ENCODE results near the gene NUFIP1.
"Not testable (repeated sequence)": the region's sequence is repeated elsewhere in the genome, so short reads cannot be mapped to it uniquely, and the experiment has no call there.

NUFIP1 gene

GRCh38 chr13:44919104-44919804, 70.0 kb downstream of the NUFIP1 start:
- DNase-seq (ENCODE audit: low read depth) = no peak

- DNase-seq (ENCODE audit: low read depth) = peak; percentile 91
Measured at GRCh38 chr13:44918326-44919103, 70.8 kb downstream of the NUFIP1 start.

GRCh38 chr13:44917589-44918325, 71.5 kb downstream of the NUFIP1 start:
- peak; percentile 97 for DNase-seq (ENCODE audit: low read depth)

DNA sequence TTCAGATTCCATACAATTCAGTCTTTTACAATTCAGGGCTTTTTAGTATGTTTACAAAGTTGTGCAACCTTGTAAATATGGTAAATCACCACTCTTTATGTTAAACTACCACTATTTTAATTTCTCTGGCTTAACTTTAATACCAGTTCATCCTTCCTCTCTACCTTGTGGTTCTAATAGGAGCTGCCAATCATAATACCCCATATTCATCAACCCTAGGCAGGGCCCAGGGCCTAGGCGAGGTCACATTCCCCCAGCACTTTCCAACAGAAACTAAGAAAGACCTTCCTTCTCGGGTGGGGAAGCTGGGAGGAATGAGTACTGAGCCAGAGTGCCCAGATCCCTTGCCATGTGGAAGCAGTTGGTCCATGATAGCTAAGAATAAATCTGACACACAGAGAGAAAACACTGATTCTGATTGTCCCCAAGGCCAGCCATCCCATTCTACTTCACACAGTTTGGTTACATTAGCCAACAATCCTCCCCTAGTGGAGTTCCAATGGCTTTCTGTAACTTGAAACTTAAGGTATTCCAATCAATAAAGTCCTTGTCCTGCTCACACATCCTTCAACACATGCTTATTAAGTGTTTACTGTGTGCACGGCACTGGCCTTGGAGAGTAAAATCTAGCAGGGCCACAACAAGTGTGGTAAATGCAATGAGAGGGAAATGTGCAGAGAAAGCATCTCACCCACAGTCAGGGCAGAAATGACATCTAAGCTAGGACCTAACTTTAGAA, 76.8 kb downstream of the NUFIP1 start:
- no peak for DNase-seq (ENCODE audit: low read depth)

DNA sequence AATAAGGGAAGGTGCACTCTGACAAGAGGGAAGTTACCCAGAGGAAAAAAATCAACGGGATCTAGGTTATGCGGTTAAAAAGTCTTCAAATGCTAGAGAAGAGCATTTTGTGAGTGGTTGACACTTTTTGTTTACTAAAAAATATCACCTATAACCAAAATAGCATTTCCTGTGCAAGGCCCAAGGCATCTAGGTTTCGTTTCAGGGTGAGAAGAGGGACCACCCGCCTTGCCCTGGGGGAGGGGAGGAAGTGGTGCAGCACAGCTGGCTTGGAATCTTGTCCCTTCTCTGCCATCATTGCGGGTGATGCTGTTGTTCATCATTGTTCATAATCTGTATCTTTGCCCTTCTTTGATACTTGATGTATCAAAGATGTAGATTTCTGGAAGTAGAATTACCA, 80.6 kb downstream of the NUFIP1 start:
- no peak for DNase-seq (ENCODE audit: low read depth)

- DNase-seq (ENCODE audit: low read depth) = no peak
Measured at GRCh38 chr13:44908266-44908665, 81.0 kb downstream of the NUFIP1 start.

DNA sequence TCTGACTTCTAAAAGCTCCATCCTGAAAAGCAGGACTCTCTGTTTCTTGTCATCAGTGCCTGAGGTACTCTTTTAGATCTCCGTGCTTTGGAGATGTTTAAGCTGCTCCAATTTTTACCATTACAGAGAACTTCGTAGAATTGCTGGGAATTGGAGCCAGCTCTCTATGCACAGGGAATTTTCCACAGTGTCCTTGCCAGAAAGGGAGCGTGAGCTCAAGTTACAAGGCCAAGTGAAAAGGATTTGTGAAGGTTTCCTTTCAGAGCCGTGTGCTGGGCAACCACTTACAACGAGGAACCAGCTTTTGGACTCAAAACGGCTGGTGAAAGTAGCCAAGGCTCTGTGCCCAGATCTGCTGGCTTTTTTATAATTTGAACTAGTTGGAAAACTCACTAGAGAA, 82.6 kb downstream of the NUFIP1 start:
- no peak for DNase-seq (ENCODE audit: low read depth)

DNA sequence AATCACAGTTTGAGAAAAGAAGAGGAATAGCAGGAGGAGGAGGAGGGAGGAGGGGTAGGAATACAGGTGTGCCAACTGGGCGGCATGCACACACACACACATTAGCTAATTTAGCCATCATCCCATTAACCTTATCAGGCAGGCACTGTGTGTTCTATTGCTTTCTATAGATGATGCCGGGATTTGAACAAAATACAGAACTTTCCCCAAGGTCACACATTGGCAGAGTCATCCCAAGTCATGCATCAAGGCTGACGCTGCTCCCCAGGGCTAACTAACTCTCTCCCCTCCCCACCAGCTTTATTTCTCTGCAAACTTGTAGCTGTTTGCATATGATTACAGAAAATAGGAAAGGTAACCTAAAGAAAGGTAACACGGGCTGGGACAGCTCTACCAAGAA, 83.0 kb downstream of the NUFIP1 start:
- no peak for DNase-seq (ENCODE audit: low read depth)

GRCh38 chr13:44905556-44905955, 83.7 kb downstream of the NUFIP1 start:
- DNase-seq (ENCODE audit: low read depth) = no peak

- DNase-seq (ENCODE audit: low read depth) = peak; percentile 96
Measured at GRCh38 chr13:44904967-44905366, 84.3 kb downstream of the NUFIP1 start.

DNA sequence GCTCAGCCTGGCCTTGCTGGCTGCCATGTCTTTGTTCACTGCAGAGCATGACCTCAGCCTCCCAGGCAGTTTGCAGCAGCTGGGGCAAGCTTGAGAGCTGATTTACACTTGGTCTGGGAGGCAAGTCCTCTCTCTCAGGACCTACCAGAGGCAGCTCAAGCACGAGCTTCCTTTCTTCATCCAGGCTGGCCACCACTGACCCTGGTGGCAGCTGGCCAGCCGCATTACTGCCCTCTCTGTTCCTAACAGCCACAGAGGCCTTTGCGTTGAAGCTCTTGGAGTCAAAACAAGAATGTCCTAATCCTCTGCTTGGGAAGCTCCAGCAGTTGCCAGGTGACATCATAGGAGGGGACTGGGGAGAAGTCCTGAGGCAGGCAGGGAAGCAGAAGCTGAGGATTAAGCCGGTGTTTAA, 85.7 kb downstream of the NUFIP1 start:
- peak; percentile 90 for DNase-seq (ENCODE audit: low read depth)

GRCh38 chr13:44902738-44903137, 86.5 kb downstream of the NUFIP1 start:
- no peak for DNase-seq (ENCODE audit: low read depth)

DNA sequence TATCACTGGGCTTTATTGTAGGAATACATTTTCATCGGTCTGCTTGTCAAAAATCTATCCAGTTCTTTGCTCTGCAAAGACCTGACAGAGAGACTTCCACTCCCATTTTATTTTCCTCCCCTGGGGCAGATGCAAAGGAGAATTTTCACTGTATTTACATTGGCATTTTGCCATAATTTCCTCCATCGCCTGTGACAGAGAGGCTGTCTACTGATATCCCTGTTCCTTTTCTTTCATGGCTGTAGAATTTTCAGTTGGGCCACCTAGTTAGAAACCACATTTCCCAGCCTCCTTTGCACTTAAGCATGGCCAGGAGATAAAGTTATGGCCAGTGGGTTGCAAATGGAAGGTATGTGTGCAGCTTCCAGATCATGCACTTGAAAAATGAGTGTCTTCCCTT, 89.3 kb downstream of the NUFIP1 start:
- DNase-seq (ENCODE audit: low read depth) = no peak

DNA sequence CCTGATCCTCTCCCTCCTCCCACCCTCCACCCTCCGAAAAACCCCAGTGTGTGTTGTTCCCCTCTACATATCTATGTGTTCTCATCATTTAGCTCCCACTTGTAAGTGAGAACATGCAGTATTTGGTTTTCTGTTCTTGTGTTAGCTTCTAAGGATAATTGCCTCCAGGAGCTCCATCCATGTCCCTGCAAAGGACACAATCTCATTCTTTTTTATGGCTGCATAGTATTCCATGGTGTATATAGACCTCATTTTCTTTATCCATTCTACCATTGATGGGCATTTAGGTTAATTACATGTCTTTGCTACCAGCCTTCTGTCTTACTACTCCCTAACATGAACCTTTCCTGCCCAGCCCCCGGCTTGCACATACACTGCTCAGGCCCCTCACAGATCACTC, 91.0 kb downstream of the NUFIP1 start:
- DNase-seq (ENCODE audit: low read depth) = not testable (repeated sequence)

DNA sequence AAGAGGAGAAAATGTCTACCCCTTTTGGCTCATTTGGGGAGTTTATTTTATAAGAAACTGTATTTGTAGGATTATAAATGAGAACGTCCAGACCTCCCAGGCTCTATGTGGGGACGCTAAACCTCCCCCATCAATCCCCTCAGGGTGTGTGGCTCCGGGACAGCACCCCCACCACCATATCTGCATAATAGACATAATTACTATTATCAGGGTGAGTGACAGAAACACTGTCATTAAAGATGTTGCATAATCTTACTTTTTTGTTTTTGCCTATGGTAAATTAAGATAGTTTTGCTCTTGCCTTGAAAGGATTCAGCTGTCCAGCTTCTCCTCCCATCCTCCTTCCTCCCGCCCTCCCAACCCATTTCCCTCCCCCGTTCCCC, 93.3 kb downstream of the NUFIP1 start:
- DNase-seq (ENCODE audit: low read depth) = no peak

DNA sequence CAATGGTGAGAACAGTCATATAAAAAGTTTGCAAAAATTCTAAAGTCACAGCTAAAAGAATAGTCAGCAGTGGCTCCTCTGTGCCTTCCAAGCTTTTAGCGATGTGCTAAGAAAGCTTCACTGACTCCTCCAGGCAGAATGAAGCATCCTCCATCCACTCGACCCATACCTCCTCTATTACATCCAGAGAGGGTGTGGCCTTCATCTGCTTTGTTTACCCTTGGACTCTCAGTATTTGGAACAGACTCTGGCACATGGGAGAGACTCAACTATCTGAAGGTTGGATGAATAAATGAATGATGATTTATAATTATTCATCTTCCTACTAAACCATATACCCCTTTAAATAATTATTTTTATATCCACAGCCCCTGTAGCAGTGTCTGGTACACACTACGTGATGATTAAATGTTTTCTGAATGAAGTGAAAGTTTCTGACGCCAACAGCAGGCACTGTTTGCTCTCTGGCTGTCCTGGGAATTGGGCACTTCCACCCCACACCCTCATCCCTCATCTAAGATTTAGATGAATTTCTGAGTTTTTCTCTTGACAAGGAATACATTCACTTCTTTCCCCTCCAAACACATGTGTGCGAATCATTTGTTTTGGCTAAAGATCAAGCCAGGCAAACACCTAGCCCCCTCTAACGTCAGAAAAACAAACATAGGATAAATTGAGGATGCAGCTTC, 93.9 kb downstream of the NUFIP1 start:
- no peak for DNase-seq (ENCODE audit: low read depth)

DNA sequence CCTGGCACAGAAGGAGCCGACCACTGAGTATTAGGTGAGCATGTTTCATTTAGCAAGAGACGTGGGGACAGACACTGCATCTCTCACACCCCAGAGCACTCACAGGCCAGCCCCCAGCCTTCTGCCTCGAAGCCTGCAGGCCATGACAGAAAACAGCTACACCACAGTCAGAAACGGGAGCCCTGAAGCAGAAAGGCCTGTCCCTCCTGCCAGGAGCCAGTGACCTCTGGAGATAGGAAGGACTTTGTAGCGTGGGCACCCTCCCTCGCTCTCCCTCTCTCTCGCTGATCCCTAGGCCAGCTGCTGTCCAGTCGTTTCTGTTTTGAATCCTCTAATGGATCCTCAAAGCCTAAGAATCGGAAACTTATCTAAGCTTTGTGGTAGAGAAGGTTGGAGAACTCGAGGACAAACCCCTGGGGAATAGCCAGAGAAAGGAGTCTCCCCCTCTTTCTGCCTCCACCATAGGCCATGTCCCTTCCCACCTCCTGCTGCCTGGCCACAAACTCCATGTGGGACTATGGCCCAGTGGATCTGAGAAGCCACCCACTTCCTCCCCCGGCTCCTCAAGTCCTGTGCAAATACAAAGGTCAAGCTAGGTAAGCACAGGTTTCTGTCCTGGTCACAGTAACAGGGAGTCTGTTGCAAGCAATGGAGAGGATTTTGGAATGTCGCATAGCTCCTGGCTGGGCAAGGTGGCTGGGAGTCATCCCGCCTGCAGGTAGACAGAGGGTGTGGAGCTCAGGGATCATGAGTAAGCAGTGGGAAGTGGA, 95.1 kb downstream of the NUFIP1 start:
- no peak for DNase-seq (ENCODE audit: low read depth)

Data from amniotic epithelial cell (primary cell).